LNCaP clone FGC (cell line): ENCODE measurements around the gene MYO16.

Experiments used
- DNase-seq: peaks from one replicate; pipeline ENCODE4 v3.0.0-alpha.2; 2011; ENCODE audit warnings: low read depth
- H3K4me3 ChIP-seq: 2 replicates; pipeline ENCODE4 v1.5.1; 2011; ENCODE audit warnings: mild to moderate bottlenecking, low read depth, low read length, control low read depth
- CTCF ChIP-seq: IDR thresholded peaks from 2 replicates; pipeline ENCODE4 v1.5.1; 2012; ENCODE audit warnings: mild to moderate bottlenecking; ENCODE audit not compliant: control insufficient read depth, insufficient read depth; ENCODE audit errors: extremely low read depth

MYO16 gene

GRCh38 chr13:108959234-108959633 lies 329.8 kb downstream of the MYO16 start:
- no peak overlapping the region for H3K4me3 ChIP-seq
- TF ChIP-seq CTCF, result no peak
- no peak for DNase-seq

DNA sequence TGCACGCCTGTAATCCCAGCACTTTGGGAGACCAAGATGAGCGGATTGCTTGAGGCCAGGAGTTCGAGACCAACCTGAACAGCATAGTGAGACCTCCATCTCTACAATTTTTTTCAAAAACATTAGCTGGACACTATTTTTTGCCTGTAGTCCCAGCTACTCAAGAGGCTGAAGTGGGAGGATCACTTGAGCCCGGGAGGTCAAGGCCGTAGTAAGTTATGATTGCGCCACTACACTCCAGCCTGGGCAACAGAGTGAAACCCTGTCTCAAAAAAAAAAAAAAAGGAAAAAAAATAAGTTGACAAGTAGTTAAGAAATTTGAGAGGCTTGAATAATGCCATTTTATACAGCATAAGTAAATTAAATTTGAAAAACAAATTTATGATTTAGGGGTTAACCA lies 330.6 kb downstream of the MYO16 start:
- no peak for TF ChIP-seq CTCF
- H3K4me3 ChIP-seq, result no peak overlapping the region
- DNase-seq, result no peak

DNA sequence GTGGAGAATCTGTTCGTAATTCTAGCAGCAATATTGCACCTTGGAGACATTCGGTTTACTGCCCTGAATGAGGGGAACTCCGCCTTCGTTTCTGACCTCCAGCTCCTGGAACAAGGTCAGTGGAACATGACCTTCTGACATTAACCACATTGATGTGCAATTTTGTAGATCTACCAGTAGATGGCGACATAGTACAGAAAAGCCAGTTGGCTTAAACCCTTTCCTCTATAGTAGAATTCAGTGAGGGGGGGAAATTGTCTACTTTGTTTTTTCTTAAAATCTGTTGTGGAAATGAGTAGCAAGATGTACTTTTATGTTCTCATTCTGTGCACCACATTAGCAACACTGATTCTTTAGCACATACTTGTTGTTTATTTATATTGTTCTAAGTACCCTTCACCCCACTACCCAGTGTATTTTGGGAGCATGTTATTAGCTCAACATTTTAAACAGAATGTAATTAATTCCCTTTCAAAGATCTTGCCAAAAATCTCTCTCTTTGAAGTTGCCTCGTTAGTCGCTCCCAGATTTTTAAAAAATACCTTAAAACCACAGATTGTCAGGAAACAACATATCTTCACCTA lies 332.2 kb downstream of the MYO16 start:
- H3K4me3 ChIP-seq, result no peak overlapping the region
- TF ChIP-seq CTCF, result peak; percentile 71
- DNase-seq, result no peak

DNA sequence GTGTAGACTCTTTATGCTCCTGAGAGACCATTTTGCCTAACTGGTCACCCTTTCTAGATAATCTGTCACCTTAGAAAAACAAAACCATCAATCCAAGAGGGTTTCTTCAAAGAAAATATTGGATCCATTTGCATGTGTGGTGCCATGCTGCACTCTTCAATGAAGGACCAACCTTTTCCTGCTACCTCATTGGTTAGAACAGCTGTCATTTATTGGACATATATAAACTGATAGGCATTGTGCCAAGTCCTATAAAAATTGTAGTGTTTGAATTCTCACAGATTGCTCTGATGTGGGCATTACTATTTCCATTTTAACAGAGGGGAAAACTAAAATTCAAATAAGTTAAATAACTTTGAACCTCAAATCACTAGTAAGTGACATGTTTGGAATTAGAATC lies 333.2 kb downstream of the MYO16 start:
- peak; percentile 36 for DNase-seq
- TF ChIP-seq CTCF, result no peak
- H3K4me3 ChIP-seq, result no peak overlapping the region

DNA sequence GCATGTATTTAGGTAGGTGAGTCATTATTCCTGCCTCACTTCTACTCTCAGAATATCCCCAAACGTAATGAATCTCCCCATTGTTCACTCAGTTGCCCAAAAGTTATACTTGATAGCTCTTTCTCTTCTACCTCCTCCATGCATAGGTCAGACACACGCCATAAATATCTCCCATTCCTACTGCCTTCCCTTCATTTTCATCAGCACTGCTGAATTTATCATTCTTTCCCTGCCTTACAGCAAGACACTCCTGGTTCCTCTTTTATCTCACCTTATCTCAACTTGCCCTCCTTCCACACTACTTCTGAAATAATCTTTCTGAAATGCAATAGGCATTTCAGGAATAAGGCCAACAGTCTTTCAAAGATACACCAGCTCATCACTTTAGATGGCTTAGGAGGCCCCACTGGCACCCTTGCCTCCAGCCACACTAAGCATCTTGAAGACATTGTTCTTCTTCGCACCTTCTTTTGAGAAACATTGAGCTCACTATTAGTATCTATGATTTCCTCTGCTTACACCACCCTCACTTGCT lies 333.9 kb downstream of the MYO16 start:
- TF ChIP-seq CTCF, result no peak

GRCh38 chr13:108963846-108964600 lies 334.6 kb downstream of the MYO16 start:
- DNase-seq, result no peak
- H3K4me3 ChIP-seq, result no peak overlapping the region
- TF ChIP-seq CTCF, result no peak

More for the DNA sequence above, 333.9 kb downstream of the MYO16 start:
- no peak for DNase-seq
- H3K4me3 ChIP-seq, result no peak overlapping the region
